GM23338 (cell line): ENCODE measurements around the gene GALNT14. TPM values are rescaled to one million over a fixed set of nuclear protein-coding genes. Genes with fewer than 3 reads are reported as not detected.
A peak's percentile ranks its signal among the peaks of the same experiment; 100 is the strongest.

Experiments used
- ATAC-seq: fragments of 200-7000 bp; cut with Tn5 transposase; 3 replicates; pipeline ENCODE4 v1.9.1; 2020
- DNase-seq: peaks from one replicate; pipeline ENCODE4 v3.0.0-alpha.2; 2015; ENCODE audit warnings: low spot score
- H2AFZ ChIP-seq: fragments of 200-600 bp; sonication (generic); 2 replicates; pipeline ENCODE4 v1.8.0; 2016; ENCODE audit warnings: antibody characterized with exemption, mild to moderate bottlenecking, moderate library complexity
- H3F3A ChIP-seq: fragments of 200-600 bp; sonication (generic); replicated peaks from 2 replicates; pipeline ENCODE4 v1.8.0; 2017; ENCODE audit warnings: antibody characterized with exemption, mixed run types, low read depth
- H3K27ac ChIP-seq: fragments of 200-600 bp; sonication (generic); 2 replicates; pipeline ENCODE4 v1.6.1; 2016; ENCODE audit warnings: low read depth
- H3K27me3 ChIP-seq: fragments of 200-600 bp; sonication (generic); 2 replicates; pipeline ENCODE4 v1.8.0; 2016; ENCODE audit warnings: mild to moderate bottlenecking, mixed run types, moderate library complexity; ENCODE audit not compliant: insufficient read depth
- H3K36me3 ChIP-seq: fragments of 200-600 bp; sonication (generic); 2 replicates; pipeline ENCODE4 v1.8.0; 2016; ENCODE audit warnings: mild to moderate bottlenecking; ENCODE audit not compliant: insufficient read depth
- H3K4me1 ChIP-seq: fragments of 200-600 bp; sonication (generic); 2 replicates; pipeline ENCODE4 v1.8.0; 2016; ENCODE audit warnings: mild to moderate bottlenecking, moderate library complexity; ENCODE audit not compliant: insufficient read depth
- H3K4me2 ChIP-seq: fragments of 200-600 bp; sonication (generic); 2 replicates; pipeline ENCODE4 v1.7.1; 2017; ENCODE audit warnings: mixed run types
- H3K4me3 ChIP-seq: fragments of 200-600 bp; sonication (generic); 2 replicates; pipeline ENCODE4 v1.6.1; 2016; ENCODE audit warnings: mixed run types
- H3K79me2 ChIP-seq: fragments of 200-600 bp; sonication (generic); replicated peaks from 2 replicates; pipeline ENCODE4 v1.8.0; 2017; ENCODE audit warnings: mild to moderate bottlenecking; ENCODE audit not compliant: insufficient read depth
- H3K9me2 ChIP-seq: fragments of 200-600 bp; sonication (generic); 2 replicates; pipeline ENCODE4 v1.8.0; 2017; ENCODE audit not compliant: insufficient read depth
- H4K20me1 ChIP-seq: fragments of 200-600 bp; sonication (generic); replicated peaks from 2 replicates; pipeline ENCODE4 v1.8.0; 2017; ENCODE audit warnings: mild to moderate bottlenecking; ENCODE audit not compliant: insufficient read depth
- H3K27ac Mint-ChIP-seq: 2 replicates; pipeline ENCODE4 v1.8.0; 2020; ENCODE audit warnings: inconsistent platforms, mild to moderate bottlenecking, moderate library complexity, mixed read lengths
- H3K27me3 Mint-ChIP-seq: 3 replicates; pipeline ENCODE4 v1.8.0; 2022; ENCODE audit warnings: low read depth, mild to moderate bottlenecking, moderate library complexity, mixed read lengths, inconsistent platforms; ENCODE audit not compliant: insufficient read depth, poor library complexity
- H3K36me3 Mint-ChIP-seq: 3 replicates; pipeline ENCODE4 v1.8.0; 2021; ENCODE audit warnings: low read depth, mild to moderate bottlenecking, inconsistent platforms, moderate library complexity, mixed read lengths
- H3K4me1 Mint-ChIP-seq: 3 replicates; pipeline ENCODE4 v1.8.0; 2020; ENCODE audit warnings: mild to moderate bottlenecking, inconsistent platforms, mixed read lengths
- H3K4me3 Mint-ChIP-seq: 3 replicates; pipeline ENCODE4 v1.8.0; 2021; ENCODE audit warnings: moderate library complexity, mild to moderate bottlenecking, inconsistent platforms, mixed read lengths
- H3K9me3 Mint-ChIP-seq: 3 replicates; pipeline ENCODE4 v1.8.0; 2020; ENCODE audit warnings: moderate library complexity, mild to moderate bottlenecking, inconsistent platforms, mixed read lengths
- CREB1 ChIP-seq: fragments of 250-450 bp; sonication (Bioruptor Pico); IDR thresholded peaks from 2 replicates; pipeline ENCODE4 v1.5.0; 2020; ENCODE audit warnings: low read depth, mild to moderate bottlenecking, moderate library complexity
- EZH2 ChIP-seq: fragments of 200-600 bp; sonication (generic); IDR thresholded peaks from one replicate; pipeline ENCODE4 v1.8.0; 2017; ENCODE audit warnings: antibody characterized with exemption, mild to moderate bottlenecking, low read depth; ENCODE audit not compliant: unreplicated experiment
- EZH2phosphoT487 ChIP-seq: fragments of 200-600 bp; sonication (generic); IDR thresholded peaks from one replicate; pipeline ENCODE4 v1.8.1; 2018; ENCODE audit warnings: antibody characterized with exemption; ENCODE audit not compliant: unreplicated experiment
- JUNB ChIP-seq: IDR thresholded peaks from one replicate; pipeline ENCODE4 v1.6.1; 2016; ENCODE audit warnings: antibody characterized with exemption; ENCODE audit not compliant: unreplicated experiment
- NANOG ChIP-seq: IDR thresholded peaks from 2 replicates; pipeline ENCODE4 v1.6.1; 2016; ENCODE audit warnings: antibody characterized with exemption, borderline replicate concordance
- POLR2AphosphoS5 ChIP-seq: IDR thresholded peaks from 2 replicates; pipeline ENCODE4 v1.6.1; 2016; ENCODE audit warnings: antibody characterized with exemption, low read depth
- STAT1 ChIP-seq: IDR thresholded peaks from one replicate; pipeline ENCODE4 v1.6.1; 2016; ENCODE audit warnings: antibody characterized with exemption; ENCODE audit not compliant: unreplicated experiment
- ZNF114 ChIP-seq: fragments of 250-450 bp; sonication (Bioruptor Pico); IDR thresholded peaks from 2 replicates; pipeline ENCODE4 v1.5.0; 2020; ENCODE audit warnings: mild to moderate bottlenecking, moderate library complexity
- ZNF331 ChIP-seq: fragments of 250-450 bp; sonication (Bioruptor Pico); IDR thresholded peaks from 2 replicates; pipeline ENCODE4 v1.5.0; 2020; ENCODE audit warnings: low read depth, mild to moderate bottlenecking, moderate library complexity
- polyA plus RNA-seq: library from polyadenylated mRNA; unstranded; fragments of >200 nt; fragmentation: Nextera tagmentation; extraction: Ambion mirVana; gene quantifications from 2 replicates; pipeline ENCODE4 v1.2.1, GENCODE V29; 2016
- total RNA-seq: library from RNA; depleted of rRNA; stranded (reverse); fragments of >200 nt; shearing (Covaris generic); gene quantifications from 2 replicates; pipeline ENCODE4 v1.2.3, GENCODE V29; 2014
- TF ChIP-seq, protein P1 (sequence below): IDR thresholded peaks from one replicate; pipeline ENCODE4 v1.6.1; 2018; ENCODE audit warnings: antibody characterized with exemption; ENCODE audit not compliant: unreplicated experiment
- TF ChIP-seq, protein P2 (sequence below): IDR thresholded peaks from 2 replicates; pipeline ENCODE4 v1.6.1; 2016; ENCODE audit warnings: antibody characterized with exemption
- TF ChIP-seq, protein P3 (sequence below), 2 experiments: fragments of 200-600 bp in 1 of 2; sonication (generic) in 1 of 2; conservative IDR thresholded peaks; 2 replicates each; pipeline versions ENCODE4 v1.5.1 to v1.6.1; 2016 to 2017; ENCODE audit warnings: antibody characterized with exemption in 2 of 2, low read depth in 2 of 2, mild to moderate bottlenecking in 2 of 2, moderate library complexity in 1 of 2
- TF ChIP-seq, protein P4 (sequence below): fragments of 250-450 bp; sonication (Bioruptor Pico); IDR thresholded peaks from 2 replicates; pipeline ENCODE4 v1.5.0; 2020; ENCODE audit warnings: mild to moderate bottlenecking, moderate library complexity

The GALNT14 gene
- total and polyA plus RNA-seq, 2 experiments from 2014 or later: 5.4 to 7.7 TPM

DNA sequence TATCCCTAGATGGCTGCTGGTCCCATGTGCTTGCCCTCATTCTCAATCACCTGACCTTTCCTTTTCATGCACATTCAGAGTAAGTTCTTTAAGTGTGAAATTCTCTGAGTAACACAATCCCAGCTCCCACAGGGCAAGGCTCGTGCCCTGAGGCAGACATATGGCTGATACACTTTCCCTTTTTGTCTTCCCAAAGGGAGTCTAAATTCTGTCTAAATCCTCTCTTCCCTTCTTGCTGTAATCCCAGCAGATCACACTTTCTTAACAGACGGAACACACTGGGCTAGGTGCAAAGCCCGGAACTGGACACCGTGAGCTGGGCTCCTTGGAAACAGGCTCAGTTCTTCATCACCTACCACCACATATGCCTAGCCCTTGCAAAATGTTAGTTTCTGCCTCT, 147.6 kb downstream of the GALNT14 start:
- no peaks in the 10 kb centered on the region; the same call in 1 of the 2 replicates for H3K36me3 ChIP-seq
- Mint-ChIP-seq H3K4me1 (peaks cover 16% of the 10 kb centered on the region), H3K4me3 (no peak overlapping the region), H3K9me3 (no peaks in the 10 kb centered on the region), H3K27ac (no peak overlapping the region), H3K27me3 (peaks cover 5% of the 10 kb centered on the region), H3K36me3 (no peaks in the 10 kb centered on the region)
- no peaks in the 10 kb centered on the region for H3F3A ChIP-seq
- no peaks in the 10 kb centered on the region for H3K9me2 ChIP-seq
- no peak overlapping the region for H3K4me3 ChIP-seq
- H3K27ac ChIP-seq: no peak overlapping the region
- TF ChIP-seq STAT1 (no peak), ZNF114 (CRISPR knock-in tag) (no peak), JUNB (no peak), POLR2AphosphoS5 (no peak), NANOG (no peak), CREB1 (CRISPR knock-in tag) (no peak), EZH2 (no peak), ZNF331 (no peak), EZH2phosphoT487 (no peak)
- TF ChIP-seq, protein P1, sequence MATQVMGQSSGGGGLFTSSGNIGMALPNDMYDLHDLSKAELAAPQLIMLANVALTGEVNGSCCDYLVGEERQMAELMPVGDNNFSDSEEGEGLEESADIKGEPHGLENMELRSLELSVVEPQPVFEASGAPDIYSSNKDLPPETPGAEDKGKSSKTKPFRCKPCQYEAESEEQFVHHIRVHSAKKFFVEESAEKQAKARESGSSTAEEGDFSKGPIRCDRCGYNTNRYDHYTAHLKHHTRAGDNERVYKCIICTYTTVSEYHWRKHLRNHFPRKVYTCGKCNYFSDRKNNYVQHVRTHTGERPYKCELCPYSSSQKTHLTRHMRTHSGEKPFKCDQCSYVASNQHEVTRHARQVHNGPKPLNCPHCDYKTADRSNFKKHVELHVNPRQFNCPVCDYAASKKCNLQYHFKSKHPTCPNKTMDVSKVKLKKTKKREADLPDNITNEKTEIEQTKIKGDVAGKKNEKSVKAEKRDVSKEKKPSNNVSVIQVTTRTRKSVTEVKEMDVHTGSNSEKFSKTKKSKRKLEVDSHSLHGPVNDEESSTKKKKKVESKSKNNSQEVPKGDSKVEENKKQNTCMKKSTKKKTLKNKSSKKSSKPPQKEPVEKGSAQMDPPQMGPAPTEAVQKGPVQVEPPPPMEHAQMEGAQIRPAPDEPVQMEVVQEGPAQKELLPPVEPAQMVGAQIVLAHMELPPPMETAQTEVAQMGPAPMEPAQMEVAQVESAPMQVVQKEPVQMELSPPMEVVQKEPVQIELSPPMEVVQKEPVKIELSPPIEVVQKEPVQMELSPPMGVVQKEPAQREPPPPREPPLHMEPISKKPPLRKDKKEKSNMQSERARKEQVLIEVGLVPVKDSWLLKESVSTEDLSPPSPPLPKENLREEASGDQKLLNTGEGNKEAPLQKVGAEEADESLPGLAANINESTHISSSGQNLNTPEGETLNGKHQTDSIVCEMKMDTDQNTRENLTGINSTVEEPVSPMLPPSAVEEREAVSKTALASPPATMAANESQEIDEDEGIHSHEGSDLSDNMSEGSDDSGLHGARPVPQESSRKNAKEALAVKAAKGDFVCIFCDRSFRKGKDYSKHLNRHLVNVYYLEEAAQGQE: no peak
- TF ChIP-seq, protein P2, sequence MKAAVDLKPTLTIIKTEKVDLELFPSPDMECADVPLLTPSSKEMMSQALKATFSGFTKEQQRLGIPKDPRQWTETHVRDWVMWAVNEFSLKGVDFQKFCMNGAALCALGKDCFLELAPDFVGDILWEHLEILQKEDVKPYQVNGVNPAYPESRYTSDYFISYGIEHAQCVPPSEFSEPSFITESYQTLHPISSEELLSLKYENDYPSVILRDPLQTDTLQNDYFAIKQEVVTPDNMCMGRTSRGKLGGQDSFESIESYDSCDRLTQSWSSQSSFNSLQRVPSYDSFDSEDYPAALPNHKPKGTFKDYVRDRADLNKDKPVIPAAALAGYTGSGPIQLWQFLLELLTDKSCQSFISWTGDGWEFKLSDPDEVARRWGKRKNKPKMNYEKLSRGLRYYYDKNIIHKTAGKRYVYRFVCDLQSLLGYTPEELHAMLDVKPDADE: no peak
- TF ChIP-seq, protein P3, sequence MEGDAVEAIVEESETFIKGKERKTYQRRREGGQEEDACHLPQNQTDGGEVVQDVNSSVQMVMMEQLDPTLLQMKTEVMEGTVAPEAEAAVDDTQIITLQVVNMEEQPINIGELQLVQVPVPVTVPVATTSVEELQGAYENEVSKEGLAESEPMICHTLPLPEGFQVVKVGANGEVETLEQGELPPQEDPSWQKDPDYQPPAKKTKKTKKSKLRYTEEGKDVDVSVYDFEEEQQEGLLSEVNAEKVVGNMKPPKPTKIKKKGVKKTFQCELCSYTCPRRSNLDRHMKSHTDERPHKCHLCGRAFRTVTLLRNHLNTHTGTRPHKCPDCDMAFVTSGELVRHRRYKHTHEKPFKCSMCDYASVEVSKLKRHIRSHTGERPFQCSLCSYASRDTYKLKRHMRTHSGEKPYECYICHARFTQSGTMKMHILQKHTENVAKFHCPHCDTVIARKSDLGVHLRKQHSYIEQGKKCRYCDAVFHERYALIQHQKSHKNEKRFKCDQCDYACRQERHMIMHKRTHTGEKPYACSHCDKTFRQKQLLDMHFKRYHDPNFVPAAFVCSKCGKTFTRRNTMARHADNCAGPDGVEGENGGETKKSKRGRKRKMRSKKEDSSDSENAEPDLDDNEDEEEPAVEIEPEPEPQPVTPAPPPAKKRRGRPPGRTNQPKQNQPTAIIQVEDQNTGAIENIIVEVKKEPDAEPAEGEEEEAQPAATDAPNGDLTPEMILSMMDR (conservative IDR thresholded peaks at IDR 0.05; ENCODE audit: low read depth in 2 of 2): no peak
- TF ChIP-seq, protein P4, sequence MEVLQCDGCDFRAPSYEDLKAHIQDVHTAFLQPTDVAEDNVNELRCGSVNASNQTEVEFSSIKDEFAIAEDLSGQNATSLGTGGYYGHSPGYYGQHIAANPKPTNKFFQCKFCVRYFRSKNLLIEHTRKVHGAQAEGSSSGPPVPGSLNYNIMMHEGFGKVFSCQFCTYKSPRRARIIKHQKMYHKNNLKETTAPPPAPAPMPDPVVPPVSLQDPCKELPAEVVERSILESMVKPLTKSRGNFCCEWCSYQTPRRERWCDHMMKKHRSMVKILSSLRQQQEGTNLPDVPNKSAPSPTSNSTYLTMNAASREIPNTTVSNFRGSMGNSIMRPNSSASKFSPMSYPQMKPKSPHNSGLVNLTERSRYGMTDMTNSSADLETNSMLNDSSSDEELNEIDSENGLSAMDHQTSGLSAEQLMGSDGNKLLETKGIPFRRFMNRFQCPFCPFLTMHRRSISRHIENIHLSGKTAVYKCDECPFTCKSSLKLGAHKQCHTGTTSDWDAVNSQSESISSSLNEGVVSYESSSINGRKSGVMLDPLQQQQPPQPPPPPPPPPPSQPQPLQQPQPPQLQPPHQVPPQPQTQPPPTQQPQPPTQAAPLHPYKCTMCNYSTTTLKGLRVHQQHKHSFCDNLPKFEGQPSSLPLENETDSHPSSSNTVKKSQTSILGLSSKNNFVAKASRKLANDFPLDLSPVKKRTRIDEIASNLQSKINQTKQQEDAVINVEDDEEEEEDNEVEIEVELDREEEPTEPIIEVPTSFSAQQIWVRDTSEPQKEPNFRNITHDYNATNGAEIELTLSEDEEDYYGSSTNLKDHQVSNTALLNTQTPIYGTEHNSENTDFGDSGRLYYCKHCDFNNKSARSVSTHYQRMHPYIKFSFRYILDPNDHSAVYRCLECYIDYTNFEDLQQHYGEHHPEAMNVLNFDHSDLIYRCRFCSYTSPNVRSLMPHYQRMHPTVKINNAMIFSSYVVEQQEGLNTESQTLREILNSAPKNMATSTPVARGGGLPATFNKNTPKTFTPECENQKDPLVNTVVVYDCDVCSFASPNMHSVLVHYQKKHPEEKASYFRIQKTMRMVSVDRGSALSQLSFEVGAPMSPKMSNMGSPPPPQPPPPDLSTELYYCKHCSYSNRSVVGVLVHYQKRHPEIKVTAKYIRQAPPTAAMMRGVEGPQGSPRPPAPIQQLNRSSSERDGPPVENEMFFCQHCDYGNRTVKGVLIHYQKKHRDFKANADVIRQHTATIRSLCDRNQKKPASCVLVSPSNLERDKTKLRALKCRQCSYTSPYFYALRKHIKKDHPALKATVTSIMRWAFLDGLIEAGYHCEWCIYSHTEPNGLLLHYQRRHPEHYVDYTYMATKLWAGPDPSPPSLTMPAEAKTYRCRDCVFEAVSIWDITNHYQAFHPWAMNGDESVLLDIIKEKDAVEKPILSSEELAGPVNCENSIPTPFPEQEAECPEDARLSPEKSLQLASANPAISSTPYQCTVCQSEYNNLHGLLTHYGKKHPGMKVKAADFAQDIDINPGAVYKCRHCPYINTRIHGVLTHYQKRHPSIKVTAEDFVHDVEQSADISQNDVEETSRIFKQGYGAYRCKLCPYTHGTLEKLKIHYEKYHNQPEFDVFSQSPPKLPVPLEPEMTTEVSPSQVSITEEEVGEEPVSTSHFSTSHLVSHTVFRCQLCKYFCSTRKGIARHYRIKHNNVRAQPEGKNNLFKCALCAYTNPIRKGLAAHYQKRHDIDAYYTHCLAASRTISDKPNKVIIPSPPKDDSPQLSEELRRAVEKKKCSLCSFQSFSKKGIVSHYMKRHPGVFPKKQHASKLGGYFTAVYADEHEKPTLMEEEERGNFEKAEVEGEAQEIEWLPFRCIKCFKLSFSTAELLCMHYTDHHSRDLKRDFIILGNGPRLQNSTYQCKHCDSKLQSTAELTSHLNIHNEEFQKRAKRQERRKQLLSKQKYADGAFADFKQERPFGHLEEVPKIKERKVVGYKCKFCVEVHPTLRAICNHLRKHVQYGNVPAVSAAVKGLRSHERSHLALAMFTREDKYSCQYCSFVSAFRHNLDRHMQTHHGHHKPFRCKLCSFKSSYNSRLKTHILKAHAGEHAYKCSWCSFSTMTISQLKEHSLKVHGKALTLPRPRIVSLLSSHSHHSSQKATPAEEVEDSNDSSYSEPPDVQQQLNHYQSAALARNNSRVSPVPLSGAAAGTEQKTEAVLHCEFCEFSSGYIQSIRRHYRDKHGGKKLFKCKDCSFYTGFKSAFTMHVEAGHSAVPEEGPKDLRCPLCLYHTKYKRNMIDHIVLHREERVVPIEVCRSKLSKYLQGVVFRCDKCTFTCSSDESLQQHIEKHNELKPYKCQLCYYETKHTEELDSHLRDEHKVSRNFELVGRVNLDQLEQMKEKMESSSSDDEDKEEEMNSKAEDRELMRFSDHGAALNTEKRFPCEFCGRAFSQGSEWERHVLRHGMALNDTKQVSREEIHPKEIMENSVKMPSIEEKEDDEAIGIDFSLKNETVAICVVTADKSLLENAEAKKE: no peak
- ATAC-seq (peak; percentile 45), DNase-seq (no peak)
- no peak overlapping the region for H3K4me2 ChIP-seq
- no peak overlapping the region for H2AFZ ChIP-seq
- H3K79me2 ChIP-seq: no peaks in the 10 kb centered on the region
- H3K4me1 ChIP-seq: no peaks in the 10 kb centered on the region; the same call in 1 of the 2 replicates
- no peaks in the 10 kb centered on the region for H3K27me3 ChIP-seq
- no peaks in the 10 kb centered on the region for H4K20me1 ChIP-seq
